Lung (tissue), 12 donors: ENCODE results near the gene TDP2. TPM values are rescaled to one million over a fixed set of nuclear protein-coding genes. Genes with fewer than 3 reads are reported as not detected.

ENCODE experiments used
- ATAC-seq: fragments of 200-7000 bp; cut with Tn5 transposase; one replicate; pipeline ENCODE4 v1.9.1; 2020; ENCODE audit warnings: moderate number of reproducible peaks; ENCODE audit not compliant: insufficient read depth, low FRiP score
- DNase-seq, 3 donors: peaks; one replicate each; pipeline ENCODE4 v3.0.0-alpha.2; 2013 to 2017
- H3K27ac ChIP-seq, 2 donors: one replicate each; pipeline ENCODE4 v1.5.1; 2013; ENCODE audit warnings: mild to moderate bottlenecking in 2 of 2, moderate library complexity in 2 of 2, control low read depth in 1 of 2, inconsistent platforms in 1 of 2, low read depth in 1 of 2, low read length in 1 of 2
- H3K27me3 ChIP-seq, 3 donors: one replicate each; pipeline ENCODE4 v1.5.1; 2013; ENCODE audit warnings: low read length in 2 of 3; ENCODE audit not compliant: control insufficient read depth in 3 of 3, insufficient read depth in 3 of 3
- H3K36me3 ChIP-seq, 4 donors: one replicate each; pipeline ENCODE4 v1.5.1; 2013; ENCODE audit warnings: low read length in 4 of 4, mild to moderate bottlenecking in 1 of 4, moderate library complexity in 1 of 4; ENCODE audit not compliant: control insufficient read depth in 4 of 4, insufficient read depth in 4 of 4
- H3K4me1 ChIP-seq, 5 donors: one replicate each; pipeline ENCODE4 v1.5.1; 2013; ENCODE audit warnings: low read length in 5 of 5, mild to moderate bottlenecking in 2 of 5, moderate library complexity in 1 of 5; ENCODE audit not compliant: control insufficient read depth in 5 of 5, insufficient read depth in 5 of 5
- H3K4me3 ChIP-seq: one replicate; pipeline ENCODE4 v1.5.1; 2013; ENCODE audit warnings: mild to moderate bottlenecking, control low read depth, moderate library complexity
- H3K9ac ChIP-seq, 2 donors: one replicate each; pipeline ENCODE4 v1.5.1; 2013; ENCODE audit warnings: low read length in 2 of 2, control low read depth in 1 of 2; ENCODE audit not compliant: insufficient read depth in 1 of 2
- H3K9me3 ChIP-seq, 4 donors: one replicate each; pipeline ENCODE4 v1.5.1; 2013; ENCODE audit warnings: low read length in 3 of 4, mild to moderate bottlenecking in 1 of 4, moderate library complexity in 1 of 4; ENCODE audit not compliant: control insufficient read depth in 4 of 4, insufficient read depth in 3 of 4
- CTCF ChIP-seq: IDR thresholded peaks from 2 replicates; pipeline ENCODE4 v1.5.1; 2012; ENCODE audit warnings: mild to moderate bottlenecking; ENCODE audit errors: control extremely low read depth, extremely low read depth
- WGBS, 2 donors: extraction: QIAGEN DNeasy Blood & Tissue Kit; methylation state at CpG; one replicate each; pipeline ENCODE4 v1.1.7; 2013; 5-methylcytosine and 5-hydroxymethylcytosine counted together
- polyA plus RNA-seq, 2 donors: library from polyadenylated mRNA; stranded (reverse); fragments of 200-250 nt; gene quantifications; one replicate each; pipeline ENCODE4 v1.2.1, GENCODE V29; 2013
- total RNA-seq, 2 donors: library from RNA; depleted of rRNA in 1 of 2; stranded (reverse); fragments of >200 nt in 1 of 2; gene quantifications; one replicate each; pipeline ENCODE4 v1.2.1, GENCODE V29; 2014 to 2021
- donor health status: control.
- donor health status: control.
- donor health status: Bipolar disorder and iron deficiency.
- donor health status: healthy.
- donor health status: DM: yes; HTN: yes; CAD: no.

Gene TDP2
- total and polyA plus RNA-seq, 4 donors: 36.8 to 56.8 (median 41.8) TPM

- H3K9me3 ChIP-seq: no peaks in the 10 kb centered on the region
- peaks cover 3 to 25% (median 18%) of the 10 kb centered on the region in 4 donors for H3K36me3 ChIP-seq
- no peak for TF ChIP-seq CTCF
Observed at GRCh38 chr6:24655215-24655614, 11.5 kb downstream of the TDP2 start.

DNA sequence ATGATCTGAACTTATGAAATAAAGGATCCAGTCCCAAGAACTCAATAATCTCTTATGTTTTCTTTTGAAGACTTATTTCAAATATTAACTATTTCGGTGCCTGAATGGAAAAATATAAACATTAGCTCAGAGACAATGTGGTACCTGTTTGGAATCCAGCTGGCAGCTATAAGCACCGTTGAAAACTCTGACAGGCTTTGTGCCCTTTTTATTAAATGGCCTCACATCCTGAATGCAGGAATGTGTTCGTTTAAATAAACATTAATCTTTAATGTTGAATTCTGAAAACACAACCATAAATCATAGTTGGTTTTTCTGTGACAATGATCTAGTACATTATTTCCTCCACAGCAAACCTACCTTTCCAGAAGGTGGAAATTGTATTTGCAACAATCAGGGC is 16.3 kb downstream of the TDP2 start:
- no peaks in the 10 kb centered on the region for H3K9me3 ChIP-seq
- no peak overlapping the region for H3K9ac ChIP-seq
- H3K27me3 ChIP-seq: peaks cover 0 to 2% (median 0%) of the 10 kb centered on the region in 3 donors
- peaks cover 2 to 22% (median 13%) of the 10 kb centered on the region in 4 donors for H3K36me3 ChIP-seq
- TF ChIP-seq CTCF: no peak
- no peak overlapping the region for H3K27ac ChIP-seq
- no peak for ATAC-seq
- no peak overlapping the region for H3K4me3 ChIP-seq
- H3K4me1 ChIP-seq: peaks cover 0 to 11% (median 3%) of the 10 kb centered on the region in 5 donors
- DNase-seq: no peak
- WGBS, 2 donors: 32 to 35% methylated on average over 3 of the region's 3 CpGs

More at GRCh38 chr6:24655215-24655614, 11.5 kb downstream of the TDP2 start:
- ATAC-seq: no peak
- no peak overlapping the region for H3K27ac ChIP-seq
- H3K9ac ChIP-seq: no peak overlapping the region
- DNase-seq: no peak
- no peaks in the 10 kb centered on the region for H3K27me3 ChIP-seq
- H3K4me3 ChIP-seq: no peak overlapping the region
- H3K4me1 ChIP-seq: peaks cover 0 to 1% (median 0%) of the 10 kb centered on the region in 5 donors
- 37 to 63% methylated on average over 1 of the region's 1 CpG for WGBS, 2 donors

DNA sequence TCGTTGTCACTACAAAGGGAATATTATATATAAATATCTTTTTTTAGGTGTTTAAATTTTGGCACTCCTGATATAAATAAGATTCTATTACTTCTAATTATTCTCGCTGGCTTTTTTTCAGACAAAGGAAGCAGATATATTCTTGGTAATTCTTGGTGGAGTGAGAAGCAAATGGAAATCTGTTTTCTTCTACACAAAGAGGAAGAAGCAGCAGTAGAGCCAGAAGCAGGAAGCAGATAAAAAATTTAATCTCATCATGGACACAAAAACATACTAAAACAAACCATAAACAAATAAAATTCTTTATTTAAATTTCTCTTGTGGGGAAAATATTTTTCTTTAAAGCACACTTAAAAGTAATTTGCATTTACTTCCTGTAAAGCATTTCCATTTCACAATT is 17.0 kb downstream of the TDP2 start:
- Histone ChIP-seq H3K36me3 (peaks cover 2 to 22% (median 11%) of the 10 kb centered on the region in 4 donors), H3K4me1 (peaks cover 0 to 12% (median 3%) of the 10 kb centered on the region in 5 donors), H3K27me3 (peaks cover 0 to 7% (median 5%) of the 10 kb centered on the region in 3 donors), H3K27ac (no peak overlapping the region), H3K4me3 (no peak overlapping the region), H3K9me3 (no peaks in the 10 kb centered on the region), H3K9ac (no peak overlapping the region)
- WGBS, 2 donors: 53 to 62% methylated on average over 2 of the region's 2 CpGs
- DNase-seq (no peak), ATAC-seq (no peak)
- TF ChIP-seq CTCF: no peak

DNA sequence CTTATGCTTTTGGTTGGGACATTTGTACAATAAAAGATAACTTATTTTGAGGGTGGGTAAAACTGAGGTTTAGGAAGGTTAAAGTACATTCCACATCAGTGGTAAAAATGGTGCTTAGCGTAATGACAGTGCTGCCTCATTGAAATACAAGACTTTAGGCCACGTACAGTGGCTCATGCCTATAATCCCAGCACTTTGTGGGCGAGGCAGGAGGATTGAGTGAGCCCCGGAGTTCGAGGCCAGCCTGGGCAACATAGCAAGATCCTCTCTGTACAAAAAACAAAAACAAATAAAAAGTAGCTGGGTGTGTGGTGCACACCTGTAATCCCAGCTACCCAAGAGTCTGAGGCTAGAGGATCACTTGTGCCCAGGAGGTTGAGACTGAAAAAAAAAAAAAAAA is 18.4 kb downstream of the TDP2 start:
- H3K4me3 ChIP-seq: no peak overlapping the region
- H3K9me3 ChIP-seq: no peaks in the 10 kb centered on the region
- ATAC-seq (no peak), DNase-seq (no peak)
- 95 to 98% methylated on average over 5 of the region's 5 CpGs for WGBS, 2 donors
- peaks cover 0 to 12% (median 3%) of the 10 kb centered on the region in 5 donors for H3K4me1 ChIP-seq
- no peak overlapping the region for H3K9ac ChIP-seq
- peaks cover 0 to 15% (median 7%) of the 10 kb centered on the region in 3 donors for H3K27me3 ChIP-seq
- no peak overlapping the region for H3K27ac ChIP-seq
- peaks cover 1 to 18% (median 7%) of the 10 kb centered on the region in 4 donors for H3K36me3 ChIP-seq
- no peak for TF ChIP-seq CTCF
